Lower leg skin (tissue), 4 donors: ENCODE results near the gene NCKIPSD. TPM values are rescaled to one million over a fixed set of nuclear protein-coding genes. Genes with fewer than 3 reads are reported as not detected.

Source experiments
- DNase-seq, 2 donors: peaks; one replicate each; pipeline ENCODE4 v3.0.0-alpha.2; 2019; ENCODE audit warnings: low spot score in 2 of 2
- H3K4me3 ChIP-seq: fragments of 200-600 bp; sonication (generic); 2 replicates; pipeline ENCODE4 v1.5.1; 2017; ENCODE audit warnings: mild to moderate bottlenecking, low read depth; ENCODE audit not compliant: poor library complexity, severe bottlenecking
- POLR2A ChIP-seq, 2 donors: fragments of 450-650 bp; IDR thresholded peaks; one replicate each; pipeline ENCODE4 v1.6.1; 2016 to 2017; ENCODE audit warnings: antibody characterized with exemption in 2 of 2, mild to moderate bottlenecking in 1 of 2, moderate library complexity in 1 of 2
- WGBS, 2 donors: methylation state at CpG; one replicate each; pipeline ENCODE4 v1.1.5; 2018; 5-methylcytosine and 5-hydroxymethylcytosine counted together
- intact Hi-C: fragments of 100-400 bp; cut with DNase I; formaldehyde crosslinking; loops from one replicate; pipeline ENCODE4 v1.15.0; 2023; ENCODE audit warnings: low total_unique reads
- total RNA-seq, 4 donors: library from RNA; depleted of rRNA; stranded (reverse); fragments of >200 nt; gene quantifications; one replicate each; pipeline ENCODE4 v1.1.0, GENCODE V29; 2016
- TF ChIP-seq, protein P1 (sequence below), 3 donors: fragments of 450-650 bp; IDR thresholded peaks; one replicate each; pipeline ENCODE4 v1.5.1; 2016; ENCODE audit warnings: antibody characterized with exemption in 3 of 3, mild to moderate bottlenecking in 3 of 3, moderate library complexity in 2 of 3

Gene NCKIPSD
- total RNA-seq, 4 donors from 2014 or later = 32.0 to 51.0 (median 41.1) TPM

DNA sequence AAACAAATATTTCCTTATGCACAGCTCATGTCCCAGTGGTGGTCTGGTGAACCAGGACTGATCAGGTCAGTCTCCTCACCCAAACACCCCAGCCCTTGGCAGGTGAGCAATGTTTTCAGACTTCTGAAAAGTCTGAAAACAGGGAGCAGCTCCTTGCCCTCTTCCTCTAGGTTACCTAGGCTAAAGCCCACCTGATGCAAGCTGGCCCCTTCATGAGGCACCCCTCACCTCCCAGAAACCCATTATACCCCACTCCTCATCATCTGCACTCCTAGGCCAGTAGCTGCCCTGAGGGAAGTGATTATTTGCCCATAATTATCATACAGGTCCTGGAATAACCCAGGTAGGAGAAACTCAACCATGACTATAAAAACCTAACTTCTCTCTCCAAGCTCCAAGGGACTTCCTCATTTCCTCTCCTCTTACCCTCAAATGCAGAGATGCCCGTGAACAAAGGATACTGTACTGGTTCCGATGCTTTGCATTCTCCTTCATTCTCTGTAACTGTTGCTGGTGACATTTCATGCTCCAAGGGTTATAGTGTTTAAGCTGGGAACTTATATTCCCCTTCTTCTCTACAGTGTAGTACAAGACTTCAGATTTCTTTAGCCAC lies 5.2 kb upstream of the NCKIPSD start:
- WGBS, 2 donors = 90 to 97% methylated on average over 2 of the region's 2 CpGs
- TF ChIP-seq POLR2A (IDR thresholded peaks at IDR 0.05) = no peak
- TF ChIP-seq, protein P1, sequence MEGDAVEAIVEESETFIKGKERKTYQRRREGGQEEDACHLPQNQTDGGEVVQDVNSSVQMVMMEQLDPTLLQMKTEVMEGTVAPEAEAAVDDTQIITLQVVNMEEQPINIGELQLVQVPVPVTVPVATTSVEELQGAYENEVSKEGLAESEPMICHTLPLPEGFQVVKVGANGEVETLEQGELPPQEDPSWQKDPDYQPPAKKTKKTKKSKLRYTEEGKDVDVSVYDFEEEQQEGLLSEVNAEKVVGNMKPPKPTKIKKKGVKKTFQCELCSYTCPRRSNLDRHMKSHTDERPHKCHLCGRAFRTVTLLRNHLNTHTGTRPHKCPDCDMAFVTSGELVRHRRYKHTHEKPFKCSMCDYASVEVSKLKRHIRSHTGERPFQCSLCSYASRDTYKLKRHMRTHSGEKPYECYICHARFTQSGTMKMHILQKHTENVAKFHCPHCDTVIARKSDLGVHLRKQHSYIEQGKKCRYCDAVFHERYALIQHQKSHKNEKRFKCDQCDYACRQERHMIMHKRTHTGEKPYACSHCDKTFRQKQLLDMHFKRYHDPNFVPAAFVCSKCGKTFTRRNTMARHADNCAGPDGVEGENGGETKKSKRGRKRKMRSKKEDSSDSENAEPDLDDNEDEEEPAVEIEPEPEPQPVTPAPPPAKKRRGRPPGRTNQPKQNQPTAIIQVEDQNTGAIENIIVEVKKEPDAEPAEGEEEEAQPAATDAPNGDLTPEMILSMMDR (IDR thresholded peaks at IDR 0.05) = no peak
- H3K4me3 ChIP-seq = no peak overlapping the region
- DNase-seq = no peak
- intact Hi-C loops = no loop called here

DNA sequence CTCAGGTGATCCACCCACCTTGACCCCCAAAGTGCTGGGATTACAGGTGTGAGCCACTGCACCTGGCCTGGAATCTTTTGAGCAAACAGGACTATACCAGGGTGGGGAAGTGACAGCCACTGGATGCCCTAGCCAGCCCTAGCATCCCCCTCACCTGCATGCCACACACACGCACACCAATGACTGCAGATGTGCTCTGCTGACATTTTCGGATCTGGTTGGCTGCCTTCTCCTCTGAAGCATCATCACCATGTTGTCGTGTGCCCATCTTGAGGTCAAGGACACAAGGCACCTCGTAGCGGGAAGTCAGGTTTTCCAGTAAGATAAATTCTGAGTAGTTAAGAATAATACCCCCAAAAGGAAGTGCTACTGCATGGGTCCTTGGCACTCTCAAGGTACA lies 3.7 kb upstream of the NCKIPSD start:
- intact Hi-C loops = no loop called here
- TF ChIP-seq, protein P1 (IDR thresholded peaks at IDR 0.05) = no peak
- TF ChIP-seq POLR2A (IDR thresholded peaks at IDR 0.05) = no peak
- H3K4me3 ChIP-seq = no peak overlapping the region
- DNase-seq = no peak
- WGBS, 2 donors = 75 to 93% methylated on average over 5 of the region's 5 CpGs

DNA sequence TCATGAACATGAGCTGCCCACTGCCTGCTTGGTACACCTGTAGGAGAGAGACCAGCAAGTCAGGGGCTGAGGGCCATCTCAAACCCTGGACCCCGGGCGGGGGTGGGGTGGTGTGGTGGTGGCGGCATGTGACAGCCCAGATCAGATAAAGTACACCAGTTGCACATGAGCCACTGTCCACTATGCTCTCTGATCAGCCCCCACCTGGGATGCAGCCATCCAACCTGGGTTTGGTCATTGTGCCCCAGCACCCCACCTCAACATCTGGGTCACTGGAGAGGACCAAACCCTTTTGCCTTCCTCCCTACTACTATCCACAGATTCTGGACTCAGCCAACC lies 3.0 kb upstream of the NCKIPSD start:
- 94 to 97% methylated on average over 3 of the region's 3 CpGs for WGBS, 2 donors
- H3K4me3 ChIP-seq = no peak overlapping the region
- DNase-seq = no peak
- intact Hi-C loops = no loop called here
- no peak for TF ChIP-seq POLR2A (IDR thresholded peaks at IDR 0.05)
- TF ChIP-seq, protein P1 (IDR thresholded peaks at IDR 0.05) = no peak

DNA sequence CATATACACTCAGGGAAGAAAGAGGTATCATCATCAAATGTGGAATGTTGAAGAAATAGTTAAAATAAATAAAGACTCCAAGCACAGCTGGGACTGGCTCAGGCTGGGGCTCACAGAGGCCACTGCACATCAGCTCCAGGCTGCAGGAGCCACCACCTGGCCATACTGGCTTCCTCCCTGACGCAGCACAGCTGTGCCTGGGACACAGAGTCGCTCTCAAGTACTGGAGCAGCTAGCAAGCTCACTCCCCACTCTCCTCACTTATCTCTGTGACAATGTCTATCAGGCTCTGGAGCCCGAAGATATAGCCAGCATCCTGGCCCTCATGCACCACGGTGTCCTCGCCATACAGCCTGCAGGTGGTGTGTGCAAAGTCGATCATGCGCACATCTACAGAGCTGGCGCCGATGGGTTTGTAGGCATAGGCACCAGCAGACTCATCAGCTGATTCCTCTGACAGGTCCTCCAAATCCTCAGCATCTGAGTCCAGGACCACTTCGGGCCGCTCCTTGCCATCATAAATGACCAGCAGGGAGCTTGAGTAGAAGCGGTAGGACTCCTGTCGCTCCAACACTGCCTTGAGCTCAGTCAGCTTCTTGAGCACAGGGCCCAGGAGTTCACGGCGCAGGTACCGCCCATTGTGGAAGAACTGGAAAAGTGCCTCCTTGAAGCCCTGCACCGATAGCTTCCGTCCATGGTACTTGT lies 2.5 kb upstream of the NCKIPSD start:
- 83 to 87% methylated on average over 18 of the region's 18 CpGs for WGBS, 2 donors
- H3K4me3 ChIP-seq = no peak overlapping the region
- DNase-seq = no peak
- TF ChIP-seq POLR2A (IDR thresholded peaks at IDR 0.05) = no peak
- TF ChIP-seq, protein P1 (IDR thresholded peaks at IDR 0.05) = no peak
- intact Hi-C loops = no loop called here

DNA sequence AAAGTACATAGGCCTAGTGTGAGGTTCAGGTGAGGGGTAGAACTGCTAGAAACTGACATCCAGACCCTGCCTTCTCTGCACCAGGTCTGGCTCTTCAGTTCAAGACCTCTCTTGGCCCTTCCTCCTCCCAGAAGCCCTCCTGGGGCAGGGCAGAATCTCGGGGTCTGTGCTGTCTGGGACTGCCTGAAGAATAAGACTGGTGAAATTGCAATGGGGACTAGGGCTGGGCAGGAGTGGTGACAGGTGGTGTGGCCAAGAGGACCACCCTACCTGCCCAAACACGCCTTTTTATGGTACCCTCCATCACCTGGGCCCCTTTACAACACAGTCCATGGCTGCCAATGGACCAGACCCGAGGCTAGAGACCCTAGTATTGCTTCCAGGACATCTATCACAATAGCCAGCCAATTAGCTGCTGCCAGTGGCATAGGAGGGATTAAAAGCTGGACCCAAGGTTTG lies 1.5 kb upstream of the NCKIPSD start:
- intact Hi-C loops = no loop called here
- DNase-seq = no peak
- WGBS, 2 donors = 52 to 66% methylated on average over 3 of the region's 3 CpGs
- H3K4me3 ChIP-seq = no peak overlapping the region
- TF ChIP-seq, protein P1 (IDR thresholded peaks at IDR 0.05) = no peak
- TF ChIP-seq POLR2A (IDR thresholded peaks at IDR 0.05) = no peak
